Mesenteric fat pad (tissue), 1 donor: ENCODE measurements around the gene NAA10. TPM values are rescaled to one million over a fixed set of nuclear protein-coding genes. Genes with fewer than 3 reads are reported as not detected.
A peak's percentile ranks its signal among the peaks of the same experiment; 100 is the strongest.
"Not testable (repeated sequence)": the region's sequence is repeated elsewhere in the genome, so short reads cannot be mapped to it uniquely, and the experiment has no call there.

Experiments
- DNase-seq: peaks from one replicate; pipeline ENCODE4 v3.0.0-alpha.2; 2020; ENCODE audit warnings: low spot score
- long read RNA-seq: library from polyadenylated mRNA; unstranded; transcript quantifications from one replicate; pipeline ENCODE4 v2.0.0, GENCODE V29; 2020
- total RNA-seq: library from RNA; stranded (reverse); fragmentation: NEBNext Ultra II Directional; extraction: Animal tissue kit (Norgen Biotek cat#: 25700); gene quantifications from one replicate; pipeline ENCODE4 v1.2.1, GENCODE V29; 2021
- donor health status: DM: yes; HTN: yes; CAD: no.

Gene NAA10
- total RNA-seq = 118 TPM
- long read RNA-seq, transcript NAA10-208 (8 exons, 1,772 nt) = major isoform, 89 of 121 reads
- long read RNA-seq, transcript NAA10-209 (7 exons, 1,080 nt) = minor isoform, 8 of 121 reads
- long read RNA-seq, partial matches to known transcripts = 5 of 121 reads
- long read RNA-seq, other reads (novel, unspliced or antisense) = 9 of 121 reads

DNA sequence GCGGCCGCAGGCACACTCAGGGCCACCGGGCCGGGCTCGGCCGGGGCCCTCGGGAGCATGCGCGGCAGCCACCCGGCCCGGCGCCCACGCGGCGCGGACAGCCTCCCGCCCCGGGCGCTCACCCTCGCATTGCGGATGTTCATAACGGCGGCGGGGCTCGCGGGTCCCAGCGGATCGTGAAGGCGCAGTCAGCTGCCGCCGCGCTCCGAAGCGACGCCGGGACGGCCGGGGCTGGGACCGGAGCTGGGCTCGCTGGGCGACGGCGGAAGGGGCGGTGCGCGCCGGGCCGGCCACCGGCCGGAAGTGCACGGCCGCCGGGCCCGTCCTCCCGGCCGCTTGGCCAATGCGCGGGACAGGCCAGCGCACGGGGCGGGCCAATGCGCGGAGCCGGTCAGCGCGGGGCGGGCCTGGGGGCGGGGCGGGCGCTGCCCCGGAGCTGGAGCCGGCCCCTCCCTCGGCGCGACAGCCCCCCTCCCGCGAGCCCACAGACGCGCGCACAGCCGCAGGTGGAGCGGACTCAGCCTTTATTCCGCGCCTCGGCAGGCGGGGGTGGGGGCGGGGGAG lies at the start of gene NAA10:
NAA10 (minus strand) TSS at position 276 of the 564 bp plus-strand sequence; CDS start at position 143, 133 bp downstream.
- DNase-seq = no peak

DNA sequence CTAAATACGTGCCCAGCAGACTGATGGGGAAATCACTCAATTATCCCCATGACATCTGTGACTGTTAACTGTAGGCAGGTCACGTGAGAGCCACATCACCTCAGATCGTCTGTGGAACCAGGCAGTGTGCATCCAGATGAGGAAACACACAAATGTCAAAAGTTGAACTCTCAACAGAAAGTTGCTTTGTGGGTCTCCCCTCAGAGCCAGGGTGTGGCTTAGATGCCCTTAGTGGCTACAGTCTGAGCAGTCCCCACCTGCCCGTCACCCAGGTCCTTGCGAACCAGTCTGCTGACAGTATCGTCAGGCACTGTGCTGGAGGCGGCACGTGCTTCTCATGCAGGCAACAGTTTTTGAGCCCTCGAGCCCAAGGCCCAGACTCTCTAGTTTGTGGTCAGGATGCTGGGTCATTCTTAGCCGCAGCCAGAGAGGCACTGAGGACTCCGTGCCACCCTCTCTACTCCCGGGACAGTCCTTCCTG lies 48.5 kb upstream of the NAA10 start:
- no peak for DNase-seq

DNA sequence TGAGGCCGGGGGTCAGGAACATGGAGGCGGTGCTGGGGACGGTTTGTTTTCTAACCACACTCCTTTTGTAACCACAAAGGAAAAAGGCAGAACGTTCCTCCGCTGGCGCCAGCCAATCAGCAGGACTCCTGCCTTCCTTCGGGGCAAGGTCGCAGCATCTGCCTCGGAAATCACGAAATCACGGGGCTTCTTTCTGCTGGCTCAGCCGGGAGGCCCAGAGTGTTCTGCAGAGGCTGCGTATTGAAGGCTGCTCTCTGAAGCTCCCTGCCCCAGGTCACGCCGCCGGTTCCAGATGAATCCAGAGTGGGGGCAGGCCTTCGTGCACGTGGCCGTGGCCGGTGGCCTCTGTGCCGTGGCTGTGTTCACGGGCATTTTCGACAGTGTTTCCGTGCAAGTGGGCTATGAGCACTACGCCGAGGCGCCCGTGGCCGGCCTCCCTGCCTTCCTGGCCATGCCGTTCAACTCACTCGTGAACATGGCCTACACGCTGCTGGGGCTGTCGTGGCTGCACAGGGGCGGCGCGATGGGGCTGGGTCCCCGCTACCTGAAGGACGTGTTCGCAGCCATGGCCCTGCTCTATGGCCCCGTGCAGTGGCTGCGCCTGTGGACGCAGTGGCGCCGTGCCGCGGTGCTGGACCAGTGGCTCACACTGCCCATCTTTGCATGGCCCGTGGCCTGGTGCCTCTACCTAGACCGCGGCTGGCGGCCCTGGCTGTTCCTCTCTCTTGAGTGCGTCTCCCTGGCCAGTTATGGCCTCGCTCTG lies 47.1 kb upstream of the NAA10 start:
- DNase-seq = no peak

DNA sequence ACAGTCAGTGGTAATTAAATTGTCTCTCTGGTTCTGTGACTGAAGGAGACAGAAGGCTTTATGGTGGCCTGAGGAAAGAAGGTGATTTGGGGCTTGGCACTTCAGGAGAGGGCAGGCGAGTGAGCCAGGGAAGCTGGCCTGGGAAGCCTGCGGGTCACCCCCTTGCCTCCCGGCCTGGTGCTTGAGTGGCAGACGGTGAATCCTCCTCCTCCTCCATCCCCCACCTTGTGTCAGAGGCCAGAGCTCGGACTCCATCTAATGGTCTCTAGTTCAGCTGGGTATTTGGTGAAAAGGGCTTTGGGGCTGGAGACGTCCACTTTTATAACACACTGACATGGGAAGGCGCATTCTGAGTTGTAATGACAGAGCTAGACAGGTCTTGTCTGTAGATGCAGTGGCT lies 46.4 kb upstream of the NAA10 start:
- DNase-seq = no peak

DNA sequence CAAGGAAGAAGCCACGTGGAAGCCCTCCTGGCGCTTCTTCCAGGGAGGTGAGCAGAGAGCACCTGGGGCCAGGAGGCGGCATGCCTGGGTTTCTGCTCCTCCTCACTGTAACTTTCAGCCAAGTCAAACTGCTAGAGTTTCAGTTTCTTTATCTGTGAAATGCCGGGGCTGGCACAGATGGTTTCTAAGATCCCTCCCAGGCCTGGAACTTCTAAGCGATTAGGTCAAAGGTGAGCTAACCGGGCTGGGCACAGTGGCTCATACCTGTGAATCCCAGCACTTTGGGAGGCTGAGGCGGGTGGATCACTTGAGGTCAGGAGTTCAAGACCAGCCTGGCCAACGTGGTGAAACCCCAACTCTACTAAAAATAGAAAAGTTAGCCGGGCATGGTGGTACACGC lies 45.6 kb upstream of the NAA10 start:
- not testable (repeated sequence) for DNase-seq

DNA sequence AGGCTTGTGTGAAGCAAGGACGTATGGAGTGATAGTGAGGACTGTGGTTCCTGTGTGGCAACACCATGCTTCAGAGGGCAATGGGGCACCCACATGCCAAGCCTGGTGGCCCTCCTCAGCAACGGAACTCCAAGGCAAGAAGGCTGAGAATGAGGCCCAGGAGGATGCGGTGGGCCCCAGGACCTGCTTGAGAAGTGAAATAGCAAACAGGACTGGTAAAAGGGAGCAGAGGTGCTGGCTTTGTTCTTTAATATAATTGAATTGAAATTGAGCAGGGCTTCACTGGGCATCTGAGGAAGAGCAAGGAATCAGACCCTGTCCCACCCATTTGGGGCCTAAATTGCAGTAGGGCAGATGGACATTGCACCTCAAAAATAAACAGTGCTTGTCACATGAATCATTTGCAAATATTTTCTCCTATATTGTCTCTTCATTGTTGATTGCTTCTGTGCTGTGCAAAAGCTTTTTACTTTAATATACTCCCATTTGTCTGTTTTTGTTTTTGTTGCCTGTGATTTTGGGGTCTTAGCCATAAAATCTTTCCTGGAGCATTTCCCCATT lies 40.0 kb upstream of the NAA10 start:
- DNase-seq = no peak

DNA sequence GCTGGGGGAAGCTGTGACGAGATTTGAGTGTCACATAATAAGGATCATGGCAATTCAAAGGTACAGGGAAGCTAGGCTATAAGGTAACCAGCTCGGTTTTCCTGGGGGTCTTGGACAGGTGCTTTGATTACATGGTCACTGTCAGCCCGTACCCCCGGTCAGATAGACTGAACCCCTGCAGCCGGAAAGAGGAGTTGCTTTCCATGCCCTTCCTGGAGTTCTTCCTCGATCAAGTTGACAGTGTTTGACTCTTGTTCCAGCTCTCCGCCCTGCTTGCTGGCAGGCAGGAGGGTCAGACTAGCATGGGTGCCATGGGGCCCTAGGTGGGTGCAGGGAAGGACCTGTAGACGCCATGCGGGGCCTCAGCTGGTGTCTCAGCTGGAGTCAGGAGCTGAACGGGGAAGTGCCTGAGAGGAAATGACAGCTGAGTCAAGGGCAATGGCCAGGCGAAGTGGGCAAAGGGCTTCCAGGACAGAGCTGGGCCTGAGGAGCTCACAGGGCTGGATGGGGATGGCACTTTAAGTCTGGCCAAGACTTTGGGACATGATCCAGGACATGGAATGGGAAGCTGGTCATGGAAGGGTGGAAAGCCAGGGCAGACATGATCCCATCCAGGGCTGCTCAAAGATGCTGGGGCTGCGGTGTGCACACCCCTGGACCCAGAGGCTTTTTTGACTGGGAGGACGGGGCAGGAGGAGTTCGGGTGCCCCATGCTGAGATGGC lies 39.3 kb upstream of the NAA10 start:
- DNase-seq = peak; percentile 87

DNA sequence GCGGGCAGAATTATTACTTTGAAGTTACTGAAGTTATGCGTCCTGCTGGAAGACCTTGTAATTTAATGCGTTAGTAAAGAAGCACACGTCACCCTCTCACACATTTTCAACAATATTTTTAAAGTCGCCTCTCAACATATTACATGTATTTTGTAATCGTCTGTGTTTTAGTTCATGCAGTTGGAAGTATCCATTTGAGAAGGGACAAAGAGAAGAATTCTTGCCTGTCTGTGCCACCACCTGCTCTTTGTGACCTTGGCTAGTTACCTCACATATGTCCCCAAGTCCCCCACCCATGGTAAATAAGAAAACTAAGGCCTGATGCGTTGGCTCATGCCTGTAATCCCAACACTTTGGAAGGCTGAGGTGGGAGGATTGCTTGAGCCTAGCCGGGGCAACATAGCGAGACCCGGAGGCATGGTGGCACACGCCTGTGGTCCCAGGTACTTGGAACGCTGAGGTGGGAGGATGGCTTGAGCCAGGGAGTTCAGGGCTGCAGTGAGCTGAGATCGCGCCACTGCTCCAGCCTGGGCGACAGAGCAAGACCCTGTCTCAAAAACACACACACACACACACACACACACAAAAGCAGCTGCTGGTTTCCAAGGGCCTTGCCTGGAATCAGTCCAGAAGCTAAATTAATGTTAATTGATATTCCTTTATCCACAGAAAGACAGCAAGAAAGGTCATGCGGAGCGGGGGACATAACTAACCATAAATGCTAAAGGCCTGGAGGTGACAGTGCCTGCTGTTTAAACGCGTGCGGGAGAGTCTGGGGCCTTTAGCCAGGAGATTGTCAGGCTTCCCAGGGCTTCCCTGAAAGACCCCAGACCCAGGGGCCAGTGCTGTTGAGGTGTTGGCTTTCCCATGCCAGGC lies 38.5 kb upstream of the NAA10 start:
- DNase-seq = no peak

DNA sequence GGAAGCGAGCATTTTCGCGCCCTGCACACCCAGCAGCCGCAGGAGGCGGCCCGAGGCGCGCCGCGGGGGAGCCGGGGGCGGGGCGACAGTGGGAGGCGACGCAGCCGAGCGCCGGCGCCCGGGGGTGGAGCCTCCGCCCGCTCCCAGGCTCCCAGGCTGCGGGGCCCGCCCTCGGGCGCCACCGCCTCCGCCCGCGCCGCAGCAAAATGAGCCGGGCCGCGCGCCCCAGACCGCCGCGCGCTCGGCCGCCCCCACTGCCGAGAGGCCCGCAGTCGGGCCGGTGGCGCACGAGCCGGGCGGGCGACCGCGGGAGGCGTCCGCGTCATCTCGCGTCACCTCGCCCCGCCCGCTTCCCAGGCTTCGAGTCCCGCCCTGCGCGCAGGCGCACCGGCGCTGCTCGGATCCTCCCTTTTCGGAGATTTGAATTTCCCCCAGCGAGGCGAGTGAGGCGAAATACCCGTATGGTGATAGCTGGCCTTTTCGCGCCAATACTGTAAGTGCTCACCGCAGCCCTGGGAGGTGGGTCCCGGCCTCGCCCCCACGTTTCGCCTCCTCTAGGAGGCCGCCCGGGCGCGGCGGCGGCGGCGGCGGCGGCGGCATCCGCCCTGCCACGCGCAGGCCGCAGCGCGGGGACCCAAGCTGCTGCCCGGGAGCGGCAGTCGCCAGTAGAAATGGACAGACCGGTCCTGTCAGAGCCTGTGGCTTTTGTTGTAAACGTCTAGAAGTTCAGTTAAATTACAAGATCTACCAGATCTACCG lies 37.7 kb upstream of the NAA10 start, which contains the start of gene TMEM187:
TMEM187 (plus strand) TSS at position 387 of the 759 bp plus-strand sequence. CDS start 9,309 bp downstream, outside the sequence.
- peak; percentile 96 for DNase-seq

DNA sequence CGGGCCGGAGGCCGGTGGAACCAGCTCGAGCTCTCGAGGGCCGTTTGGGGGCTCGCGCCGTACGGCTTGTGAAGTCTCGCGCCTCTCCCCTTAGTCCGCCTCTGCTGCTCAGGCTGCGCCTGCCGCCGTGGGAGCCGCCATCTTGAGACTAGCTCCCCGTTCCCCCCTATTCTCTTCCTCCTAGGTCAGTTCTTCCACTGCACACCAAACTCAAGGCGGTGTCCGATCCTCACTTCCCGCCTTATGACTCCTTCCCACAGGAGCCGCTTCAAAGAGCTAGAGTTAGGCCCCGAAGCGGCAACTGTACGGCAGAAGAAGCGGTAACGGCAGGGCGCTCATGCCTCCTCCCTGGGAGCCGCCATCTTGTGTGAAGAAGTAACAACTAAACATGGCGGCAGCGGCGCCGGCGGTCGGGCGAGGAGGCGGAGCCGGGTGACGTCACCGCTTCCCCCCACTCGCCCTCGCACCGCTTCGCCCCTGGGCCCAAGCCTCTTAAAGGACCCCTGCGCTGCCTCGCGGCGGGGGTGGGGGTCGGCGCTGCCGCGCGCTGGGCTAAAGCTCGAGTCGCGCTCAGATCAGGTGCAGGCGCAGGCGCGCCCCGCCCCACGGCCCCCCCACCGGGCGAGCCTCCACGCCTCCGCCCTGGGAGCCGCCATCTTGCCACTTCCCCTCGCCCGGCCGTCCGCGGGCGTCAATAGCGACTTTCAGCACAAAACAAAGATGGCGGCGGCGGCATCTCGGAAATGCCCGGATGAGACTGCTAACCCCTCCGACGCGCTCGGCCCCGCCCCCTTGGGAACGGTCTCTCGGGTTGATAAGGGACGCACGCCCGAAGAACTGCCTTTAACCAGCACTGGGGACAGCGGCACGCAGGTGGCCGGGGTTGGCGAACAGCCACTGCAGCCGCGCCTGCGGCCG lies 36.9 kb upstream of the NAA10 start, which contains the start of gene HCFC1:
HCFC1 (minus strand) TSS at position 369 of the 918 bp plus-strand sequence. CDS start 978 bp downstream, outside the sequence.
- peak; percentile 96 for DNase-seq

DNA sequence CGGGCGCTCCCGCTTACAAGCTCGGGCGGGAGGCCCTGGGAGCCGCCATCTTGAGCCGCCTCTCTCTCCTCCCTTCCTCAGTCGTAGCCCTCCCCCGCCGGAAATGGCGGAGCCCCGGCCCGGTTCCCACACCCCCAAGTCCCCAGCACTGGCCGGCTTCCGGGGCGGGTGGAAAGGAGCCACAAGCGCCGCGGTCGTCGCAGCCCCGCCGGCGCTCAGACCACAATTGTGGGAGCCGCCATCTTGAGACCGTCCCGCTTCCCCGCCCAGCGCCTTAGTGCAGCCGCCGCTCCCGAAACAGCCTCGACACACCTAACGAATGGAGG lies 36.2 kb upstream of the NAA10 start:
- DNase-seq = peak; percentile 97

DNA sequence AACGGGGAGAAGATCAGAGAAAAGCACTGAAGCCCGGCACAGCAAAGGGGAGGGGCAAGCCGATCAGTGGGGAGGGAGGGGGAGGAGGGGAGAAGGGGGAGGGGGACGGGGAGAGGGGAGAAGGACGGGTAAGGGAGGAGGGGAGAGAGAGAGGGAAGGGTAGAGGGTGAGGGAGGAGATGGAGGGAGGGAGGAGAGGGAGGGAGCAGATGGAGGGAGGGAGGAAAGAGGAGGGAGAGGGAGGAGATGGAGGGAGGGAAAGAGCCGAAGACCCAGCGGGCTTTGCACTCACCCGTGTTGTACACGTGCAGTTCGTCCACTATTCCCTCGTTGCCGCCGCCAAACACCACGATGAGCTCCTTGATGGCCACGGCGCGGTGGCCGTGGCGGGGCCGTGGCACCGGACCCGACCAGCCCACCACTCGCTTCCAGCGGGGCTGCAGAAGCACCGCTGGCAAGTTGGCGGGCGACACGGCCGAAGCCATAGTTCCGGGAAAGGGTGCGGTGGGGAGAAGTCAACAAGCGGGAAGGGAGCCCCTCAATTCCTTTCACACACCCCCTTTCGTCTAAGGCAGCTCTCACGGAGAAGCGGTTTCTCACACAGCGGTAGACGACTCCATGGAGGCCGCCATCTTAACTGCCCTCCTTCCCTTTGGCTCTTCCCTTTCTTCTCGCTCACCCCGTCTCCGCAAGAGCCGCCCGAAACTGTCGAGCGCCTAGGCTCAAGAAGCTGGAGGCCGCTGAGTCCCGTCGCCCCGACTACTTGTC lies 35.7 kb upstream of the NAA10 start:
- DNase-seq = no peak

DNA sequence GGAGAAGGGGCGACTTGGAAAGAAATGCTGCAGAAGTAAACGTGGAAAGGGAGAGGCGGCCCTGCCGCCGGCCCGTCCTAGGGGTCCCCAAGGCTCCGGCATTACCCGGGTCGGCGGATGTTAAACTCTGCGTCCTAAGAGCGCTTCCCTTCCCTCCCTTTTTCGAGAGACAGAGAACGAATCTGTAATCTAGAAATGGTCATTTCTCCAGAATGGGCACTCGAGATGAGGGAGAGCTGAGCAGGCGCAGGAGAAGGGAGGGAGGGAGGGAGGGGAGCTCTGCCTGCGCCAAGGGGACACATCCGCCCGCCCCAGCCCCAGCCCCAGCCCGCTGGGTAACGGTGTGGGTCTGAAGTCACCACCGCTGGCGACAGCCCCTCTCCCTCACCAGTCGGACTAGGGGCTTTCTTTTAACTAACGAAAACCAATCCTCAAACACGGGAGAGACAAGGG lies 35.1 kb upstream of the NAA10 start:
- no peak for DNase-seq

DNA sequence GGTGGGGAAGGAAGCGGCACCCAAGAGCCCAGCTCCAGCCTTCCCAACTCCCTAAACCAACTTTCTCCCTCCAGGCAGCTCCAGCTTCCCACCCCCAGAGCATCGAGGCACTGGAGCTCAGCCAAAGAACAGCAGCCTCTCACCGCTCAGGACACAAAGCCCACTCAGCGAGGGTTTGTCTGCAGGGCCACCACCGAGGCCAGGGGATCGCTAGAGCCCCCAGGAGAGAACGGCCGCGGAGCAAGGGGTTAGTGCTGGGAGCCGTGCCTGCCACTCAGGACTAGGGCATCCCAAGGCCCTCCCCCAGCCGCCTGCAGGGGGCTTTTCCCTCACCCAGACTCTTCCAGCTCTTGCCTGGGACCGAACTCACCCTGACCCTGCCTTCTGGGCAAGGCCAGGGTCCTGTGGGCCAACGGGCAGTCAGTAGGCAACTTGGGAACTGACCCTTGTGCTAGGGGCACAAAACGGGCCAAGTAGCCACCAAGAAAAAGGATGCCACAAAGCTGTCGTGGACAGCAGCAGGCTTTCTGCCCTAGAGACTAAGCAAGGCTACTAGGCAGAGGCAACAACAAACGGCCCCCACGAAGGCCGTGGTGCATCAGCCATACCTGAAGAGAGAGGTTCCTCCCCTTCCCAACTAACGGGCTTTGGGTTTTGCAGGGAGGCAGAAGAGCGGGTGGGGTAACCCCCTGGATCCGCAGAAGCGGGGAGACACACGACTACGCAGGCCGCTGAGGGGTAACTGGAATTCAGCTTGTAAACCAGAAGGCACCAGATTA lies 34.5 kb upstream of the NAA10 start:
- no peak for DNase-seq

DNA sequence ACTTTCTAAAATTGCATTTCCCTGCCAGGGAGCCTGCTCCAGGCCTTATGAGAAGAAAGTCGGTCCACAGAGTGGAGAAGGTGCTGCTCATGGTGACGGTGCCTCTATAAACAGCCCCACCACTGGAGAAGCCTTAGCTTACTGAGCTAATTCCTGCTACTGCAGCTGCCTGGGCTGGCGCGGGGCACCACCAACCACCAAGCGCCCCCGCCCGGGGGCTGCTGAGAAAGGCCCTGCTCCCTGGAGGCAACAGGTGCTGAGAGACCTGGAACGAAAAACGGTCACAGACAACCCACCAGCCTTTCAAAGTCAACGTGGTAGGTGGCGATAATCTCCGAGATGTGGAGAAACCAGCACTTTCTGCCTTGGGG lies 33.9 kb upstream of the NAA10 start:
- DNase-seq = no peak

DNA sequence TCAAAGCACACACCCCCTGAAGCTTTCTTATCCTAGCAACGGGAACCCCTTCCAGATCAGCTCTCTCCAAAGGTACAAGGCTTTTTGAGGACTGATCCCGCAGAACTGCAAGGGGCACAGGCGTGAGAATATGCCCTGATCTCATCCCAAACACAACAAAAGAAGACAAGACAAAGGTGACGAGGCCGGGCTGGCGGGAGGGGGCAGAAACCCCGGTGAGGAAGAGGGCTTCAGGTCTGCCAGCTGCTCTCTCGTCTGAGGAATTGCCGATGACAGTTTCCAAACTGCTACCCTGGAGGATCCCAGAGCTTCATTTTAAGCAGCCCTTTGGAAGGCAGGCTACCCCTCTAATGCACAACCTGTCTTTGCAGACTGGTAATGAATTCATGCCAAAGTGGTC lies 33.4 kb upstream of the NAA10 start:
- no peak for DNase-seq
